GM18951 (cell line): ENCODE data around the gene ZNHIT6.

Source experiments
- POLR2A ChIP-seq: IDR thresholded peaks from 4 replicates; pipeline ENCODE4 v1.6.1; 2011; ENCODE audit warnings: mild to moderate bottlenecking; ENCODE audit not compliant: insufficient read length, insufficient read depth; ENCODE audit errors: extremely low read depth
- in situ Hi-C: fragments of 300-500 bp; cut with MboI; formaldehyde crosslinking; loops from one replicate; pipeline ENCODE4 v1.12.0; 2022; ENCODE audit warnings: low sequenced_read_pairs, mixed read lengths, inconsistent platforms; ENCODE audit not compliant: unreplicated experiment

The ZNHIT6 gene

DNA sequence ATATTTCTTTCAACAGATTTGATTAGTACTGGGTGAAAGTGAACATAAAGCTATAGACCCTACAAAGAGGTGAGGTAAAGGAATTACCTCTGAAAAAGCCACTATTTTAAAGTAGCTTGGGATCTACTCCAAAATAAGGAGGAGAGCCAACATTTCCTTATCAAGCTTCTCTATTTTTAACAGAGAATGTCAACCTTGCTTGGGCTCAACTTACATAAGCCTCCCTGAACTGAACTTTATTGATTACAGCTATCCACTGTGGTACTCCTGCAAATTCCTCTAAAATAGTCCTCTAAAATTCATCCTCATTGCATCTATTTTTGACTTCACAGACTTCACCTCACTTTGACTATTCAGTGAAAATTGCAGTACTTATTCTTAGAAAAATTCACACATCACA is 10.3 kb downstream of the ZNHIT6 start:
- in situ Hi-C loops, result loop anchor here (10.0 kb wide), 1 partner anchor 393 kb away; no protein-coding TSS in a partner anchor
- no peak for TF ChIP-seq POLR2A

DNA sequence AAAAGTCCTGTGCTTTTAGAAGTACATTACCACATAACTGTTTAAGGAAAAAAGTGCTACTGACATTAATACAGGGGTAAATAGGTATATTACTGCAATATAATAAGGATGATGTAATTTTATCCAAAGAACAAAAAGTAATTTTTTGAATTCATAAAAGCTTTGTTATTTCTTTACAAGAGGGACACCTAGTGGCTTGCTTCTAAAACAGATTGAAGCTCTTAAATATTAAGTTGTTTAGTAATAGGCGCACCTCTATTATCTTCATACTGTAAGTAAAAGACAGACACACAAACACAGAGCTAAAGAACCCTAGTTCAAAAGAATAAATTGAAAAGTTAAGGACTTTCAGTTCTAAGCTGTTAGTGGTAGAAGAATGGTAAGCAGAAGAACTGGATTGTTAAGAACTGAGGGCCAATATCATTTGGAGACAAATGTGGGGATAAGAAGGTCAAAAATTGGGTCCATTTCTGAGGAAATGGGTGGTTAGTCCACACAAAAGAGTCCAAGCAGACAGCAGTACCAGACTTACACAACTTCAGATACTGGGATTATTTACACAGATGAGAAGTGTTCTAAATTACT is 15.4 kb downstream of the ZNHIT6 start:
- in situ Hi-C loops, result loop anchor here (10.0 kb wide), 1 partner anchor 388 kb away; no protein-coding TSS in a partner anchor
- TF ChIP-seq POLR2A, result no peak

DNA sequence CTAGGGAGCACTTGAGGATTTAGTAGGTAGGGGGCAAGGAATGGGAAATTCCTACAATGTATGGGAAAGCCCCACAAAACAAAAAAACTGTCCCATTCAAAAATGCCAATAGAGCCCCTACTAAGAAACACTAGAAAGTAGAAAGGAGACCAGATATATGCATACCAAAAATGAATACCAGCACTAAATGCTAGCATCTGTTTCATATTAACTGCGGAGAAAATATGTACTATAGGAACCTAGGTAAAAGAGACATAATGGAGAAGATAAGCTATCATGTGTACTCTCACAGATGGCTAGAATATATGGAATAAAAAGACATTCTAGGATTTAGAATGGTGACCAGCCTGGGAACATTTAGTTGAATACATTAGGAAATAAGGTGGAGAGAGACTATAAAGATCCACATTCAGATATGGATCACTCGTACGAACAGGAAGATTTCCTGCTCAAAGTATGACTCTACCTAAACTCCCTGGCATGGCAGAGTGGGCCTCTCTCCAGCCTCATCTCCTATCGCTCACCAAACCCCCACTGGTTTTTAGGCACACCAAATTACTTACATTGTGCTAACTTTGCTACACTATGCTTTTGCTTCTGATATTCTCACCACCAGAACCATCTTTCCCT is 18.3 kb downstream of the ZNHIT6 start:
- no peak for TF ChIP-seq POLR2A
- in situ Hi-C loops, result loop anchor here (10.0 kb wide), 1 partner anchor 385 kb away; no protein-coding TSS in a partner anchor

- TF ChIP-seq POLR2A, result no peak
- in situ Hi-C loops, result no loop called here
Observed at GRCh38 chr1:85683292-85684025, 24.8 kb downstream of the ZNHIT6 start.

GRCh38 chr1:85681087-85681486 is 27.1 kb downstream of the ZNHIT6 start:
- TF ChIP-seq POLR2A, result no peak
- in situ Hi-C loops, result no loop called here

- TF ChIP-seq POLR2A, result no peak
- in situ Hi-C loops, result no loop called here
Observed at GRCh38 chr1:85678193-85678592, 30.0 kb downstream of the ZNHIT6 start.

DNA sequence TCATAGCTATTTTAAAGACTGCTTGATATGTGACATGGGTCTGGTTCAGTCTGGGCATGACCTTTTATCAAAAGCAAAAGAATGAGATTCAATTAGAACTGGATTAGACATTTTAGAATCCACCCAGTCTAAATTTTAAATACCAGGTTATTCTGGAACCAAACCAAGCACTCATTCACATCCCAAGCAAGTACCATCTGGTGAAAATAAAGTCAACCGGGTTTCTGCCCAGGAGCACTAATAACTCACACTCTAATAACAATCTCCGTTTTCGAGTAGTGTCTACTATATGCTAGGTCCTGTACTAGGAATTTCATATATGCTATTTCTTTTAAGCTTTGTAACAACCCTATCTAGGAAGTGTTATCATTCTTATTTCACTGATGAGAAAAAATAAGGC is 30.6 kb downstream of the ZNHIT6 start:
- in situ Hi-C loops, result no loop called here
- no peak for TF ChIP-seq POLR2A

GRCh38 chr1:85672031-85672660 is 36.1 kb downstream of the ZNHIT6 start:
- in situ Hi-C loops, result no loop called here
- no peak for TF ChIP-seq POLR2A

DNA sequence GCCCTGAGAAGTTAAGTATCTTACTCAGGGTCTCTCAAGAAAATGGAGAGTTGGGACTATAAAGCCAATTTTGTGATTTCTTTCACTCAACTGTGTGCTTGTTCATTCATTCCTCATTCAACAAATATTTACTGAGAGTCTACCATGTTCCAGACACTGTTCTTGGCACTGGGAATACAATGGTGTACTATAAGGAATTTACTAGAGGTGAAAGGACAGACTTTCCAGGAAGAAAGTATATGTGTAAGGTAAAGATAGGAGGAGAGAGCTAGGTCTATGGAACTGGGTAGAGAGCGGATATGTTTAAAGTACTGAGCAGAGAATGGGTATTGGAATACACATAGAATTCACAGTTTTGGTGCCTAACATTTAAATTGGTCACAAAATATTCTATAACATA is 42.3 kb downstream of the ZNHIT6 start:
- in situ Hi-C loops, result no loop called here
- no peak for TF ChIP-seq POLR2A

DNA sequence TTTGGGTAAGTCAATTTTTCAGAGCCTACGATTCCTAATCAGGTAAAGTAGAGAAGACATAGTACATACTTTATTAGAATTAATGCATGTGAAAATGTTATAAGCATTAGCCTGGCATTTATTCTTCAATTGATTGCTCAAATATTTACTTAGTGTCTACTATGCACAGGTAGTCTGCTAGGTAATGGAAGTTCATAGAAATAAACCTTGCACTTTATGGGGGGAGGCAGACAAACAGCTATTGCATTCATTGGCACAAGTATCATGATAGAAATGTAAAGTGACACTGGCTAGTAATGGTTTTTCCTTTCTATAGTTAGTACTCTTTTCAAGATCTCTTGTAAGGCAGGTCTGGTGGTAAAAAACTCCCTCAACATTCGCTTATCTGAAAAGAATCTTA is 44.9 kb downstream of the ZNHIT6 start:
- in situ Hi-C loops, result no loop called here
- no peak for TF ChIP-seq POLR2A

- in situ Hi-C loops, result no loop called here
- TF ChIP-seq POLR2A, result no peak
Observed at GRCh38 chr1:85661767-85662166, 46.5 kb downstream of the ZNHIT6 start.

DNA sequence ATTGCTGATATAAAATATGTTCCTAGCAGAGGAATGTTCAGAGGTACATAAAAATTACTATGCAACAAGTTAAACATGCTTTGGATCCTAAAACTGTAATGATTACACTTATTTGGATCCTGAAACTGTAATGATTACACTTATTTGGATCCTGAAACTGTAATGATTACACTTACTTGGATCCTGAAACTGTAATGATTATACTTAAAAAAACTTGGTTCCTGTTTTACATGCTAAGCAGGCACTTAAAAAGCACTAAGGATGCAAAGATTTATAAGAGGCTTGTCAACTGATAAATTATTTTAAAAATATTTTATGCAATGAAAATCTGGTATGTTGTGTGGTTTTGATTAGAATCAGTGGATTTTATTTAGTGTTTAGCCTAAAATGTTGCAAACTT is 47.7 kb downstream of the ZNHIT6 start:
- in situ Hi-C loops, result no loop called here
- no peak for TF ChIP-seq POLR2A

DNA sequence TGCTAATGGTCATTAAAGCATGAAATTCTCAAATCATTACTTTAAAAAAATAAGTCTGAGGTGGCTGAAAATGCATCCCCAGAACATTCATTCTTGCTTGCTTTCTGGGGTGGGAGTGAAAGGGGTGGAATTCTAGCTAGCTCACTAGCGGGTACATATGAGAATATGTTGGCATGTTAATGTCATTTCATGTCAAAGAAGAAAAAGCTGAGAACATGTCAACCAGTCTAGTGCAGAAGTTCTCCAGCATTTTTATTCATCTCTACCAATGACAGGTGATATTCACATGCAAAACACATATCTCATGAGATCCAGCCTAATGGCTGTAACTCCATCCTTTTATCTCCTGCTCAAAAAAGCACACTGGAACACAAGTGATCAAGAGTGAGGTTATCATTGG is 49.1 kb downstream of the ZNHIT6 start:
- in situ Hi-C loops, result no loop called here
- no peak for TF ChIP-seq POLR2A
